Choroid plexus epithelial cell (primary cell): ENCODE measurements around the gene PIK3R3.

ENCODE experiments used
- DNase-seq: peaks from one replicate; pipeline ENCODE4 v3.0.0-alpha.2; 2010; ENCODE audit warnings: low read depth
- H3K4me3 ChIP-seq: 2 replicates; pipeline ENCODE4 v1.5.1; 2011; ENCODE audit warnings: low read depth, mild to moderate bottlenecking, control low read depth, low read length, moderate library complexity
- TF ChIP-seq, protein P1 (sequence below): conservative IDR thresholded peaks from 2 replicates; pipeline ENCODE4 v1.5.1; 2011; ENCODE audit warnings: low read depth, mild to moderate bottlenecking, control low read depth, inconsistent platforms, low read length, moderate library complexity

The PIK3R3 gene

DNA sequence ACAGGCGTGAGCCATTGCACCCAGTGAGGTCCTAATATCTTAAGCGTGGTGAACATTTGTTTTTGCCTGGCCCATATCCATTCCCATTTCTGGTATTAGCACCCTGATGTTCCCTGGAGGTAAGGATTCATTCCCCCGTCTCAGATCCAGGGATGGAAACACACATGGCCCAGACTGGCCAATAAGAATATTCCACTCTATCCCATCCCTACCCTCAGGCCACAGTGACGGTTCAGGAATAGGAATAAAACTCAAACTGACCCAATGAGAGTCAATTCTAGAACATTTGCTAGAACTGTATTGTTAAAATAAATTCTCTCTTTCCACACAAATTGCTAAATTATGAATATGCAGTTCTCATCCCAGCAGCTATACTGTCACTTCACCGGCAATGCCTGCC is 76.1 kb downstream of the PIK3R3 start:
- no peak overlapping the region for H3K4me3 ChIP-seq
- TF ChIP-seq, protein P1, sequence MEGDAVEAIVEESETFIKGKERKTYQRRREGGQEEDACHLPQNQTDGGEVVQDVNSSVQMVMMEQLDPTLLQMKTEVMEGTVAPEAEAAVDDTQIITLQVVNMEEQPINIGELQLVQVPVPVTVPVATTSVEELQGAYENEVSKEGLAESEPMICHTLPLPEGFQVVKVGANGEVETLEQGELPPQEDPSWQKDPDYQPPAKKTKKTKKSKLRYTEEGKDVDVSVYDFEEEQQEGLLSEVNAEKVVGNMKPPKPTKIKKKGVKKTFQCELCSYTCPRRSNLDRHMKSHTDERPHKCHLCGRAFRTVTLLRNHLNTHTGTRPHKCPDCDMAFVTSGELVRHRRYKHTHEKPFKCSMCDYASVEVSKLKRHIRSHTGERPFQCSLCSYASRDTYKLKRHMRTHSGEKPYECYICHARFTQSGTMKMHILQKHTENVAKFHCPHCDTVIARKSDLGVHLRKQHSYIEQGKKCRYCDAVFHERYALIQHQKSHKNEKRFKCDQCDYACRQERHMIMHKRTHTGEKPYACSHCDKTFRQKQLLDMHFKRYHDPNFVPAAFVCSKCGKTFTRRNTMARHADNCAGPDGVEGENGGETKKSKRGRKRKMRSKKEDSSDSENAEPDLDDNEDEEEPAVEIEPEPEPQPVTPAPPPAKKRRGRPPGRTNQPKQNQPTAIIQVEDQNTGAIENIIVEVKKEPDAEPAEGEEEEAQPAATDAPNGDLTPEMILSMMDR: no peak
- no peak for DNase-seq

DNA sequence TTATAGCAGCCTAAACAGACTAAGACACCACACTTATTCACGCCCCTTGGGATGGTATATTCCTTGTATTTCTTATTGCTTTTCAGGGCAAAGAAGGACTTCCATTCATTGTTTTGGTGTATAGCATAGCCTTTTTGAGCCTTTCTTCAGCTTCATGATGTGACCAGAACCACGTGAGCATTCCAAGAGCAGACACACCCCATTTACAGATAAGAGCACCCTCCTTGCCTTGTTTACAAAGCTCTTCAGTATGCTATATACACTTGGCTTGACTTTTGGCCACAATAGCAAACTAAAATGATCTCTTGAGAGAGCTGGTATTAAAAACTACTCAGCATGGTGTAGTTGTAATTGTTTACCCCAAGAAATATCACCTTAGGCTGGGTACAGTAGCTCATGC is 78.7 kb downstream of the PIK3R3 start:
- TF ChIP-seq, protein P1: no peak
- DNase-seq: peak; percentile 31
- no peak overlapping the region for H3K4me3 ChIP-seq

DNA sequence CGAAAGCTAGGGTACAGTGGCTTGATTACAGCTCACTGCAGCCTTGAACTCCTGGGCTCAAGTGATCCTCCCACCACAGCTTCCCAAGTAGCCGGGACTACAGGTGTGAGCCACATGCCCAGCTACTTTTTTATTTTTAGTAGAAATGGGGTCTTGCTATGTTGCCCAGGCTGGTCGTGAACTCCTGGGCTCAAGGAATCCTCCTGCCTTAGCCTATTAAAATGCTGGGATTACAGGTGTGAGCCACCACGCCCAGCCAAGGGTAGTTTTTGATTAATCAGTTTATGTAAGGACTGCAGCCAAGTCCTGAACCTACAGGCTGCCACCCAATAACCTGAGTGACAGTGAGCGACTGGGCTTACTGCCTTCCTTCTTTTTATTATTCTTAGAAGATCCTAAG is 88.3 kb downstream of the PIK3R3 start:
- no peak for DNase-seq
- TF ChIP-seq, protein P1: no peak
- H3K4me3 ChIP-seq: no peak overlapping the region

DNA sequence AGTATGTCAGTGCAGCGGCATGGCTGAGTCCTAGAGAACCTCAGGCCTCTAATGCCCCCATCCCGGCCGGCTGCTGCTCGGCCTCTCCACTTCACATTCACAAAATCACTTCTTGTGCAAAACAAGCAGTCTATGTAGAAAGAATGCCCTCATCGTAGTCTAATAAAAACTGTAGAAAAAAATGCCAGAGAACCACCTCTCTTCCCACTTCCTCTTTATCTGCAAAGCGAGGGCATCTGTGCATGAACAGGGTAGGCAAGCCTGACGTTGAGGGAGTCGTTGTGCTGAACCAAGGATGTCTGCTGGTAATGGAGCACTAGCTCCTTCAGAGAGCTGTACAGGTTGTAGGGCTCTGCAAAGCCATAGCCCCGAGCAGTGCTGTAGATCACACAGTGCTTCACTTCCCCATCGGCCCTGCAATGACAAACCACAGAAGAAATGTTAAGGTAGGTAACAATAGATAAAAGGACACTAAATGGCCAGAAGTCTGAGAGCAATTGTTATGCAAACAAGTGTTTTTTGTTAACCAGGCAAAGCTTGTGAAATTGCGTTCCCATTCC is 88.9 kb downstream of the PIK3R3 start:
- no peak overlapping the region for H3K4me3 ChIP-seq
- DNase-seq: no peak
- TF ChIP-seq, protein P1: no peak

DNA sequence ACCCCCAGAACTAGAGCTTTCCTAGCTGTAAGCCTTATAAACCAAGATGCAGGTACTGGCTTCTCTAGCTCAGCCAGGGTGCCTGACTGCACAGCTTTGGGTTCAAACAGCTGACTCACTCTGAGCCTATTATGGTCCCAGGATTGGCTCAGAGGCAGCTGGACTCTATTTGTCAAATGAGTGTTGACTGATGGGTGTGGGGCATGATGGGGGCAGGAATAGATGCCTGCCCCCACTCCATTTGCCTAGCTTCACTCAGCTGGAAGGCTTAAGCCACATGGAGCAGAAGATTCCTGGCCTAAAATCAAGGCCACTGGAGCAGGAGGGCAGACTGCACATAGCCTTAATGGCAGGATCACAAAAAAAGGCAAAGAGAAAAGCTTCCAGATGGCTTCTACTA is 90.5 kb downstream of the PIK3R3 start:
- H3K4me3 ChIP-seq: no peak overlapping the region
- TF ChIP-seq, protein P1: no peak
- no peak for DNase-seq

DNA sequence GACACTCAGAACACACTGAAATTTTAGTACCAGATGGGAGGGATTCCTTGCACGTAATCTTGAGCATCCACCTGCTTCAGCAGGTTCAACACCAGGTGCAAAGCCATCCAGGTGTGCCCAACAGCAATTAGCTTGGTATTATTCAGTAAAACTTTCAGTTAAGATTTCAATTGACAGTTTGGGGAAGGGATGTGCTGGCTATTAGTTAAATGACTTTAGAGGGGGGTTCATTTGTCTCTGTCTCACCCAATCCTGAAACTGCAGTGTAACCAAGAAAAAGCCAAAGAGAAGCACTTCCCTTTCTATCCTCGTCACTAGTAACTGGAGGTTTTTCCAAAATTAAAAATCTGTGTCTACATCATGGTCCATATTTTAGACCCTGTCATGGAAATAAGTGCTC is 90.9 kb downstream of the PIK3R3 start:
- H3K4me3 ChIP-seq: no peak overlapping the region
- TF ChIP-seq, protein P1: no peak
- DNase-seq: no peak

DNA sequence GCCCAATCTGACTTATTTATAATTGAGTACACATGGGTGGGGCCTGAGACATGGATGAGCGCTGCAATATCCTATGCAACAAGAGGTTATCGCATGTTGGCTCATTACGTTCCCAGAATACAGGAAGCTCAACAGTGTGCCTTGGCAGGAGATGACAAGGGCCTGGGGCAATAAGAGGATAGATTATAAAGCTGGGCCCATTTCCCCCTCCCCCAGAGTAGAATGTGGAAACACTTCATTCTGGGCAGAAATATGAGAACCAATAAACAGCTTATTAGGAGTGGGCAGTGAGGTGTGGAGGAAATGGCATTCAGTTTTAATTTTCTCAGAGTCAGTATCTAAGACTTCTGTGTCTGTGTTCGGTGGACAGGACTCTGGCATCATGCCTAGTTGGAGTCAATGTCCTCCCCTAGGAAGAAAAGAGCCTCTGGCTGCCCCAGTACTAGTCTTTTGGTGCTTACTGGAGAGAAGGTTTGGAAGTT is 92.8 kb downstream of the PIK3R3 start:
- TF ChIP-seq, protein P1: no peak
- no peak overlapping the region for H3K4me3 ChIP-seq
- peak; percentile 66 for DNase-seq
